Testis (tissue), 2 donors: Measurements from ENCODE around the gene NPHP4.

Experiments
- CTCF ChIP-seq, 3 experiments: fragments of 450-650 bp in 2 of 3; fragments of 200-600 bp in 1 of 3; sonication (generic) in 1 of 3; IDR thresholded peaks; one replicate each; pipeline ENCODE4 v1.5.1; 2016 to 2019; ENCODE audit warnings: antibody characterized with exemption in 3 of 3, mild to moderate bottlenecking in 2 of 3, moderate library complexity in 1 of 3
- POLR2A ChIP-seq: fragments of 450-650 bp; IDR thresholded peaks from one replicate; pipeline ENCODE4 v1.6.1; 2017; ENCODE audit warnings: antibody characterized with exemption, mild to moderate bottlenecking, moderate library complexity

GRCh38 chr1:5815716-5816115, 176.5 kb downstream of the NPHP4 start:
- TF ChIP-seq CTCF (IDR thresholded peaks at IDR 0.05), result no peak
- no peak for TF ChIP-seq POLR2A
